Measurements from ENCODE around the gene KEL. TPM values are rescaled to one million over a fixed set of nuclear protein-coding genes. Genes with fewer than 3 reads are reported as not detected.

KEL gene
- total RNA-seq, 2 donors from 2014 or later = 0.31 to 1.8 TPM

GRCh38 chr7:142914121-142914520 lies 48.0 kb downstream of the KEL start:
- Mint-ChIP-seq H3K27ac (no peak overlapping the region), H3K4me1 (ENCODE audit: low read depth) (no peaks in the 10 kb centered on the region), H3K4me3 (no peak overlapping the region), H3K27me3 (ENCODE audit: low read depth) (peaks cover 23% of the 10 kb centered on the region), H3K9me3 (no peaks in the 10 kb centered on the region), H3K36me3 (ENCODE audit: insufficient read depth in 2 of 2) (no peaks in the 10 kb centered on the region)
- ATAC-seq (replicated peaks in 1 of 2) = no peak
- DNase-seq = no peak

- Mint-ChIP-seq H3K27me3 (ENCODE audit: low read depth) (peaks cover 28% of the 10 kb centered on the region), H3K4me1 (ENCODE audit: low read depth) (no peaks in the 10 kb centered on the region)
Measured at GRCh38 chr7:142913566-142913965, 48.6 kb downstream of the KEL start.

GRCh38 chr7:142913051-142913450 lies 49.1 kb downstream of the KEL start:
- no peaks in the 10 kb centered on the region for H3K4me1 Mint-ChIP-seq (ENCODE audit: low read depth)
- H3K4me3 Mint-ChIP-seq = no peak overlapping the region
- DNase-seq (no peak), ATAC-seq (replicated peaks in 1 of 2) (no peak)
- no peaks in the 10 kb centered on the region for H3K9me3 Mint-ChIP-seq
- no peak overlapping the region for H3K27ac Mint-ChIP-seq
- peaks cover 25% of the 10 kb centered on the region for H3K27me3 Mint-ChIP-seq (ENCODE audit: low read depth)
- no peaks in the 10 kb centered on the region for H3K36me3 Mint-ChIP-seq (ENCODE audit: insufficient read depth in 2 of 2)

More at GRCh38 chr7:142913566-142913965, 48.6 kb downstream of the KEL start:
- Mint-ChIP-seq H3K27ac (no peak overlapping the region), H3K36me3 (ENCODE audit: insufficient read depth in 2 of 2) (no peaks in the 10 kb centered on the region), H3K9me3 (no peaks in the 10 kb centered on the region), H3K4me3 (no peak overlapping the region)
- DNase-seq = no peak
- ATAC-seq (replicated peaks in 1 of 2) = no peak

GRCh38 chr7:142910481-142910880 lies 51.7 kb downstream of the KEL start:
- ATAC-seq (replicated peaks in 1 of 2) (no peak), DNase-seq (no peak)
- H3K27ac Mint-ChIP-seq = no peak overlapping the region
- no peak overlapping the region for H3K4me3 Mint-ChIP-seq
- peaks cover 32% of the 10 kb centered on the region for H3K27me3 Mint-ChIP-seq (ENCODE audit: low read depth)
- no peaks in the 10 kb centered on the region for H3K4me1 Mint-ChIP-seq (ENCODE audit: low read depth)
- H3K36me3 Mint-ChIP-seq (ENCODE audit: insufficient read depth in 2 of 2) = no peaks in the 10 kb centered on the region
- peaks cover 0 to 3% of the 10 kb centered on the region in 2 donors for H3K9me3 Mint-ChIP-seq

- Mint-ChIP-seq H3K27ac (no peak overlapping the region), H3K36me3 (ENCODE audit: insufficient read depth in 2 of 2) (no peaks in the 10 kb centered on the region), H3K9me3 (peaks cover 0 to 3% of the 10 kb centered on the region in 2 donors), H3K4me3 (no peak overlapping the region), H3K4me1 (ENCODE audit: low read depth) (no peaks in the 10 kb centered on the region), H3K27me3 (ENCODE audit: low read depth) (peaks cover 32% of the 10 kb centered on the region)
- DNase-seq (no peak), ATAC-seq (replicated peaks in 1 of 2) (no peak)
Measured at GRCh38 chr7:142910031-142910433, 52.1 kb downstream of the KEL start.

GRCh38 chr7:142908921-142909890 lies 53.0 kb downstream of the KEL start:
- ATAC-seq (replicated peaks in 1 of 2) (peak in 1 of 2 donors; percentile 31), DNase-seq (no peak)
- no peaks in the 10 kb centered on the region for H3K4me1 Mint-ChIP-seq (ENCODE audit: low read depth)
- peaks cover 0 to 3% of the 10 kb centered on the region in 2 donors for H3K9me3 Mint-ChIP-seq
- H3K4me3 Mint-ChIP-seq = no peak overlapping the region
- peaks cover 32% of the 10 kb centered on the region for H3K27me3 Mint-ChIP-seq (ENCODE audit: low read depth)
- H3K36me3 Mint-ChIP-seq (ENCODE audit: insufficient read depth in 2 of 2) = no peaks in the 10 kb centered on the region
- no peak overlapping the region for H3K27ac Mint-ChIP-seq

- Mint-ChIP-seq H3K4me1 (ENCODE audit: low read depth) (no peaks in the 10 kb centered on the region), H3K27ac (no peak overlapping the region), H3K36me3 (ENCODE audit: insufficient read depth in 2 of 2) (no peaks in the 10 kb centered on the region), H3K9me3 (peaks cover 0 to 3% of the 10 kb centered on the region in 2 donors), H3K27me3 (ENCODE audit: low read depth) (peaks cover 32% of the 10 kb centered on the region), H3K4me3 (no peak overlapping the region)
- ATAC-seq (replicated peaks in 1 of 2) (no peak), DNase-seq (no peak)
Measured at GRCh38 chr7:142908290-142908689, 53.9 kb downstream of the KEL start.

GRCh38 chr7:142906643-142907042 lies 55.5 kb downstream of the KEL start:
- DNase-seq (no peak), ATAC-seq (replicated peaks in 1 of 2) (no peak)
- Mint-ChIP-seq H3K27ac (no peak overlapping the region), H3K36me3 (ENCODE audit: insufficient read depth in 2 of 2) (peaks cover 0 to 2% of the 10 kb centered on the region in 2 donors), H3K9me3 (peaks cover 2 to 3% of the 10 kb centered on the region in 2 donors), H3K4me3 (no peak overlapping the region), H3K27me3 (ENCODE audit: low read depth) (peaks cover 31% of the 10 kb centered on the region), H3K4me1 (ENCODE audit: low read depth) (no peaks in the 10 kb centered on the region)

- H3K9me3 Mint-ChIP-seq = peaks cover 2 to 3% of the 10 kb centered on the region in 2 donors
- no peaks in the 10 kb centered on the region for H3K4me1 Mint-ChIP-seq (ENCODE audit: low read depth)
Measured at GRCh38 chr7:142905759-142906158, 56.4 kb downstream of the KEL start.

GRCh38 chr7:142904128-142904527 lies 58.0 kb downstream of the KEL start:
- no peak overlapping the region for H3K4me3 Mint-ChIP-seq
- H3K4me1 Mint-ChIP-seq (ENCODE audit: low read depth) = no peaks in the 10 kb centered on the region
- H3K36me3 Mint-ChIP-seq (ENCODE audit: insufficient read depth in 2 of 2) = peaks cover 0 to 2% of the 10 kb centered on the region in 2 donors
- peaks cover 2 to 3% of the 10 kb centered on the region in 2 donors for H3K9me3 Mint-ChIP-seq
- ATAC-seq (replicated peaks in 1 of 2) (no peak), DNase-seq (no peak)
- peaks cover 16% of the 10 kb centered on the region for H3K27me3 Mint-ChIP-seq (ENCODE audit: low read depth)
- no peak overlapping the region for H3K27ac Mint-ChIP-seq

More at GRCh38 chr7:142905759-142906158, 56.4 kb downstream of the KEL start:
- Mint-ChIP-seq H3K4me3 (no peak overlapping the region), H3K36me3 (ENCODE audit: insufficient read depth in 2 of 2) (peaks cover 0 to 2% of the 10 kb centered on the region in 2 donors), H3K27me3 (ENCODE audit: low read depth) (peaks cover 22% of the 10 kb centered on the region), H3K27ac (no peak overlapping the region)
- DNase-seq (no peak), ATAC-seq (replicated peaks in 1 of 2) (no peak)

GRCh38 chr7:142901426-142902259 lies 60.5 kb downstream of the KEL start:
- H3K4me3 Mint-ChIP-seq = no peak overlapping the region
- H3K4me1 Mint-ChIP-seq (ENCODE audit: low read depth) = no peaks in the 10 kb centered on the region
- no peak overlapping the region for H3K27ac Mint-ChIP-seq
- no peaks in the 10 kb centered on the region for H3K27me3 Mint-ChIP-seq (ENCODE audit: low read depth)
- peaks cover 0 to 2% of the 10 kb centered on the region in 2 donors for H3K36me3 Mint-ChIP-seq (ENCODE audit: insufficient read depth in 2 of 2)
- ATAC-seq (replicated peaks in 1 of 2) = no peak
- DNase-seq = no peak
- H3K9me3 Mint-ChIP-seq = peaks cover 2 to 3% of the 10 kb centered on the region in 2 donors

- DNase-seq (no peak), ATAC-seq (replicated peaks in 1 of 2) (no peak)
- H3K27me3 Mint-ChIP-seq (ENCODE audit: low read depth) = no peaks in the 10 kb centered on the region
- no peak overlapping the region for H3K27ac Mint-ChIP-seq
- no peaks in the 10 kb centered on the region for H3K4me1 Mint-ChIP-seq (ENCODE audit: low read depth)
- peaks cover 0 to 2% of the 10 kb centered on the region in 2 donors for H3K9me3 Mint-ChIP-seq
- peaks cover 0 to 2% of the 10 kb centered on the region in 2 donors for H3K36me3 Mint-ChIP-seq (ENCODE audit: insufficient read depth in 2 of 2)
- H3K4me3 Mint-ChIP-seq = no peak overlapping the region
Measured at GRCh38 chr7:142899661-142900060, 62.5 kb downstream of the KEL start.

Data from activated T-cell treated with anti-CD3 and anti-CD28 coated beads, Interleukin-2, amount 50 U/mL, for 72 hours (primary cell).